Uterus (tissue), 2 donors: ENCODE data around the gene HOXB8.

ENCODE experiments used
- POLR2A ChIP-seq, 2 donors: fragments of 450-650 bp; IDR thresholded peaks; one replicate each; pipeline ENCODE4 v1.6.1; 2016; ENCODE audit warnings: antibody characterized with exemption in 2 of 2, mild to moderate bottlenecking in 1 of 2, moderate library complexity in 1 of 2
- TF ChIP-seq, protein P1 (sequence below), 4 experiments: fragments of 200-600 bp in 2 of 4; fragments of 450-650 bp in 2 of 4; sonication (generic) in 2 of 4; IDR thresholded peaks; one replicate each; pipeline ENCODE4 v1.5.1; 2016 to 2019; ENCODE audit warnings: antibody characterized with exemption in 4 of 4, mild to moderate bottlenecking in 2 of 4, moderate library complexity in 1 of 4

DNA sequence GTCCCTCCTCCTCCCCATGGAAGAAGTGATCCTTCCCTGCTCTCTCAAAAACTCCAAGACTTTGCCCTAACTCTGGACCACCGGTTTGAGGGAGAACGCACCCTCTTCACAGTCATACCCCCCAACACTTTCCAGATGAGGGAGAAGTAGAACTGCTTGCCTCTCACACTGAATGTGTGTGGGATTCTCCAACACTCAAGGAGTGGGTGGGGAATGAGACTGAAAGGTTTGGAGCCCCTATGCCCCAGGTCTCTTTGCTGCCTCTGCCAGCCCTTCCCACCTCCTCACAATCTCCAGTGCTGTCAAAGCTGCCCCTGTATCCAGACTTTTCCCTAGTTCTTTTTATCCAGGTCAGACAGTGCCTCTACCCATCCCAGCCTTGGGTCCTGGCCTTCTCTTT lies 48.4 kb downstream of the HOXB8 start:
- TF ChIP-seq, protein P1, sequence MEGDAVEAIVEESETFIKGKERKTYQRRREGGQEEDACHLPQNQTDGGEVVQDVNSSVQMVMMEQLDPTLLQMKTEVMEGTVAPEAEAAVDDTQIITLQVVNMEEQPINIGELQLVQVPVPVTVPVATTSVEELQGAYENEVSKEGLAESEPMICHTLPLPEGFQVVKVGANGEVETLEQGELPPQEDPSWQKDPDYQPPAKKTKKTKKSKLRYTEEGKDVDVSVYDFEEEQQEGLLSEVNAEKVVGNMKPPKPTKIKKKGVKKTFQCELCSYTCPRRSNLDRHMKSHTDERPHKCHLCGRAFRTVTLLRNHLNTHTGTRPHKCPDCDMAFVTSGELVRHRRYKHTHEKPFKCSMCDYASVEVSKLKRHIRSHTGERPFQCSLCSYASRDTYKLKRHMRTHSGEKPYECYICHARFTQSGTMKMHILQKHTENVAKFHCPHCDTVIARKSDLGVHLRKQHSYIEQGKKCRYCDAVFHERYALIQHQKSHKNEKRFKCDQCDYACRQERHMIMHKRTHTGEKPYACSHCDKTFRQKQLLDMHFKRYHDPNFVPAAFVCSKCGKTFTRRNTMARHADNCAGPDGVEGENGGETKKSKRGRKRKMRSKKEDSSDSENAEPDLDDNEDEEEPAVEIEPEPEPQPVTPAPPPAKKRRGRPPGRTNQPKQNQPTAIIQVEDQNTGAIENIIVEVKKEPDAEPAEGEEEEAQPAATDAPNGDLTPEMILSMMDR (IDR thresholded peaks at IDR 0.05), result no peak
- no peak for TF ChIP-seq POLR2A (IDR thresholded peaks at IDR 0.05)
